ENCODE measurements around the gene ZMIZ2. TPM values are rescaled to one million over a fixed set of nuclear protein-coding genes. Genes with fewer than 3 reads are reported as not detected.
"Not testable (repeated sequence)": the region's sequence is repeated elsewhere in the genome, so short reads cannot be mapped to it uniquely, and the experiment has no call there.

ZMIZ2 gene
- total RNA-seq, 1 donor from 2014 or later = 54.3 TPM

GRCh38 chr7:44772867-44773266 is 24.2 kb downstream of the ZMIZ2 start:
- H3K9me3 ChIP-seq = no peaks in the 10 kb centered on the region
- no peak overlapping the region for H3K4me3 ChIP-seq
- DNase-seq (ENCODE audit: extremely low spot score in 2 of 2) = no peak
- TF ChIP-seq POLR2A (IDR thresholded peaks at IDR 0.05) (no peak), POLR2AphosphoS5 (IDR thresholded peaks at IDR 0.05; ENCODE audit: insufficient read depth in 1 of 2, low read depth in 1 of 2) (no peak)
- TF ChIP-seq, protein P1, sequence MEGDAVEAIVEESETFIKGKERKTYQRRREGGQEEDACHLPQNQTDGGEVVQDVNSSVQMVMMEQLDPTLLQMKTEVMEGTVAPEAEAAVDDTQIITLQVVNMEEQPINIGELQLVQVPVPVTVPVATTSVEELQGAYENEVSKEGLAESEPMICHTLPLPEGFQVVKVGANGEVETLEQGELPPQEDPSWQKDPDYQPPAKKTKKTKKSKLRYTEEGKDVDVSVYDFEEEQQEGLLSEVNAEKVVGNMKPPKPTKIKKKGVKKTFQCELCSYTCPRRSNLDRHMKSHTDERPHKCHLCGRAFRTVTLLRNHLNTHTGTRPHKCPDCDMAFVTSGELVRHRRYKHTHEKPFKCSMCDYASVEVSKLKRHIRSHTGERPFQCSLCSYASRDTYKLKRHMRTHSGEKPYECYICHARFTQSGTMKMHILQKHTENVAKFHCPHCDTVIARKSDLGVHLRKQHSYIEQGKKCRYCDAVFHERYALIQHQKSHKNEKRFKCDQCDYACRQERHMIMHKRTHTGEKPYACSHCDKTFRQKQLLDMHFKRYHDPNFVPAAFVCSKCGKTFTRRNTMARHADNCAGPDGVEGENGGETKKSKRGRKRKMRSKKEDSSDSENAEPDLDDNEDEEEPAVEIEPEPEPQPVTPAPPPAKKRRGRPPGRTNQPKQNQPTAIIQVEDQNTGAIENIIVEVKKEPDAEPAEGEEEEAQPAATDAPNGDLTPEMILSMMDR (IDR thresholded peaks at IDR 0.05) = no peak
- H3K27me3 ChIP-seq = no peaks in the 10 kb centered on the region
- intact Hi-C loops (cut with DNase I) = no loop called here
- H3K27ac ChIP-seq = no peak overlapping the region
- H3K36me3 ChIP-seq = no peaks in the 10 kb centered on the region
- peaks cover 31% of the 10 kb centered on the region for H3K4me1 ChIP-seq

DNA sequence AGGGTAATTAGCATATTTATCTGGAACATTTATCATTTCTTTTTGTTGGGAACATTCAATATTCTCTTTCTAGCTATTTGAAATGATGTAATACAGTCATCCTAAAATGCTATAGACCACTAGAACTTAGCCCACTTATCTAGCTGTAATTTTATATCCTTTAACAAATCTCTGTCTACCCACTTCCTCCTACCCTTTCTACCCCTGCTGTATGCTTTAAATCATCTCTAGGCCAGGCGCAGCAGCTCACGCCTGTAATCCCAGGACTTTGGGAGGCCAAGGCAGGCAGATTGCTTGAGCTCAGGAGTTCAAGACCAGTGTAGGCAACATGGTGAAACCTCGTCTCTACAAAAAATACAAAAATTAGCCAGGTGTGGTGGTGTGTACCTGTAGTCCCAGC is 25.8 kb downstream of the ZMIZ2 start:
- DNase-seq (ENCODE audit: extremely low spot score in 2 of 2); H3K4me3 ChIP-seq; H3K27ac ChIP-seq; H3K9me3 ChIP-seq; H3K36me3 ChIP-seq; H3K27me3 ChIP-seq; intact Hi-C loops (cut with DNase I): not testable (repeated sequence)
- H3K4me1 ChIP-seq = peaks cover 16% of the 10 kb centered on the region

GRCh38 chr7:44775383-44776107 is 26.9 kb downstream of the ZMIZ2 start:
- H3K27ac ChIP-seq = no peak overlapping the region
- intact Hi-C loops (cut with DNase I) = no loop called here
- H3K36me3 ChIP-seq = no peaks in the 10 kb centered on the region
- peaks cover 5% of the 10 kb centered on the region for H3K4me1 ChIP-seq
- DNase-seq (ENCODE audit: extremely low spot score in 2 of 2) = no peak
- TF ChIP-seq POLR2AphosphoS5 (IDR thresholded peaks at IDR 0.05; ENCODE audit: insufficient read depth in 1 of 2, low read depth in 1 of 2) (no peak), POLR2A (IDR thresholded peaks at IDR 0.05) (no peak)
- TF ChIP-seq, protein P1 (IDR thresholded peaks at IDR 0.05) = no peak
- H3K27me3 ChIP-seq = no peaks in the 10 kb centered on the region
- no peaks in the 10 kb centered on the region for H3K9me3 ChIP-seq
- no peak overlapping the region for H3K4me3 ChIP-seq

DNA sequence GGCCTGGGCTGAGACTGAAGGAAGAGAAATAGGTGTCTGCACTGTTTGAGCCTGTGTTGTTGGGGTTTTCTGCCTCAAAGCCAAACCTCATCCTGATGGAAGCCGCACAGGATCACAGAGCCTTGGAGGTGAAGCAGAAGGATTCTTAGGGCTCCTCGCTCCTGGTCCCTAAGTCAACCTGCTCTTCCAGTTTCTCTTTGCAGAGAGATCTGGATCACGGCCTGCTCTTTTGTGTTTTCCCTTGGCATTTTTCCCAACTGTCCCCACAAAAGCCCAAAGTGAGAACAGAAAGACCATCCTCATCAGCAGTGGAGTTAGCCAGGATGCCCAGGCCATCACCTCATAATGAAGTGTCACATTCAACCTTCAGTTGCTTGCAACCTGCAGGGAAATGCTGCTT is 27.6 kb downstream of the ZMIZ2 start:
- no peak for DNase-seq (ENCODE audit: extremely low spot score in 2 of 2)
- Histone ChIP-seq H3K4me1 (no peaks in the 10 kb centered on the region), H3K27me3 (no peaks in the 10 kb centered on the region), H3K27ac (no peak overlapping the region), H3K4me3 (no peak overlapping the region), H3K9me3 (no peaks in the 10 kb centered on the region), H3K36me3 (no peaks in the 10 kb centered on the region)
- intact Hi-C loops (cut with DNase I) = no loop called here
- TF ChIP-seq POLR2A (IDR thresholded peaks at IDR 0.05) (no peak), POLR2AphosphoS5 (IDR thresholded peaks at IDR 0.05; ENCODE audit: insufficient read depth in 1 of 2, low read depth in 1 of 2) (no peak)
- TF ChIP-seq, protein P1 (IDR thresholded peaks at IDR 0.05) = no peak

- TF ChIP-seq POLR2AphosphoS5 (IDR thresholded peaks at IDR 0.05; ENCODE audit: insufficient read depth in 1 of 2, low read depth in 1 of 2) (no peak), POLR2A (IDR thresholded peaks at IDR 0.05) (no peak)
- TF ChIP-seq, protein P1 (IDR thresholded peaks at IDR 0.05) = no peak
- H3K9me3 ChIP-seq = peaks cover 9% of the 10 kb centered on the region
- no peak overlapping the region for H3K27ac ChIP-seq
- H3K4me3 ChIP-seq = no peak overlapping the region
- DNase-seq (ENCODE audit: extremely low spot score in 2 of 2) = no peak
- intact Hi-C loops (cut with DNase I) = no loop called here
- no peaks in the 10 kb centered on the region for H3K27me3 ChIP-seq
- no peaks in the 10 kb centered on the region for H3K36me3 ChIP-seq
- H3K4me1 ChIP-seq = no peaks in the 10 kb centered on the region
Observed at GRCh38 chr7:44782460-44782859, 33.8 kb downstream of the ZMIZ2 start.

All from vagina (tissue), 2 donors.